ENCODE results near the gene TTPAL.

The TTPAL gene

GRCh38 chr20:44489223-44489622, 13.5 kb downstream of the TTPAL start:
- no peak for DNase-seq (ENCODE audit: low spot score in 2 of 2)
- Histone ChIP-seq H3K27me3 (ENCODE audit: low read depth) (no peaks in the 10 kb centered on the region), H3K9me3 (no peaks in the 10 kb centered on the region), H3K4me3 (no peak overlapping the region), H3K36me3 (replicated peaks) (peaks cover 47% of the 10 kb centered on the region), H3K4me1 (no peaks in the 10 kb centered on the region)
- in situ Hi-C loops (cut with MboI; ENCODE audit: low sequenced_read_pairs) = no loop called here

DNA sequence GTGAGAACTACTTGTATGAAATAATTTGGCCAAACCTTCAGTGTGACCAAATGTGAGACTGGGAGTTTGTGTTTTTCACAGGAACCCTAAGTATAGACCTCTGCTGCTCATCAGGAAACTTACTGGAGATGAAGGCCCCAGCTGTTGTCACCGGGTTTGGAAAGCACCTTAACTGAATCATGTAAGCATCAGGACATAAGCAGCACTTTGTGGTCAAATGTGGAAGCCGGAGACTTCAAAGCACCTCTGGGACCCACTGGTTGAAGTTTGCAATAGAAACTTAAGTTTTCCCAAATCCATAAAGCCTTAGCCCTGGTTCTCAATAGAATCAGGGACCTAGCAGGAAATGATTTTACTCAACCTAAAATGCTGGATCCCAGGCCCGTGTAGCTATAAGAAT, 14.3 kb downstream of the TTPAL start:
- H3K9me3 ChIP-seq = no peaks in the 10 kb centered on the region
- H3K36me3 ChIP-seq (replicated peaks) = peaks cover 47% of the 10 kb centered on the region
- in situ Hi-C loops (cut with MboI; ENCODE audit: low sequenced_read_pairs) = no loop called here
- H3K4me1 ChIP-seq = no peaks in the 10 kb centered on the region
- no peak for DNase-seq (ENCODE audit: low spot score in 2 of 2)
- no peak overlapping the region for H3K4me3 ChIP-seq
- no peaks in the 10 kb centered on the region for H3K27me3 ChIP-seq (ENCODE audit: low read depth)

- in situ Hi-C loops (cut with MboI; ENCODE audit: low sequenced_read_pairs) = no loop called here
- Histone ChIP-seq H3K4me1 (no peaks in the 10 kb centered on the region), H3K9me3 (no peaks in the 10 kb centered on the region), H3K36me3 (replicated peaks) (peaks cover 56% of the 10 kb centered on the region), H3K4me3 (no peak overlapping the region), H3K27me3 (ENCODE audit: low read depth) (no peaks in the 10 kb centered on the region)
- DNase-seq (ENCODE audit: low spot score in 2 of 2) = no peak
Measured at GRCh38 chr20:44491635-44492395, 16.1 kb downstream of the TTPAL start.

DNA sequence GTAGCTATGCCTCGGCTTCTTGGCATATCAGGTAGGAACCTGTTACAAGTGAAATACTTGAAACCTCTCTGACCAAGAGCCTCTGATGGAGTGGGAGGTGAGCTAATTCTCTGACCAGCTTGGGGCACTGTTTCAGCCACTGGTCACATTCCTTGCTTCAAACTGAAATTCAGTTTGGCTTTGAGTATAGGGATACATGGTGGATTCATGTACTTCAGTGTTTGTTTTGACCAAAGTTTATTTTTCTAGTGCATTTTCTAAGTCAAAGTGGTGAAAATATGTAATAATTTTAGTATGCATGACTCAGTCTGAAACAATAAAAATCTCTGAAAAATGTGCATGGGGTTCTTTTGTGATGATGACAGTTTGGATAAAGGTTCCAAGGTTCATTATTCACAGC, 18.6 kb downstream of the TTPAL start:
- H3K36me3 ChIP-seq (replicated peaks) = peaks cover 47% of the 10 kb centered on the region
- in situ Hi-C loops (cut with MboI; ENCODE audit: low sequenced_read_pairs) = no loop called here
- no peak overlapping the region for H3K4me3 ChIP-seq
- DNase-seq (ENCODE audit: low spot score in 2 of 2) = no peak
- no peaks in the 10 kb centered on the region for H3K9me3 ChIP-seq
- no peaks in the 10 kb centered on the region for H3K27me3 ChIP-seq (ENCODE audit: low read depth)
- no peaks in the 10 kb centered on the region for H3K4me1 ChIP-seq

DNA sequence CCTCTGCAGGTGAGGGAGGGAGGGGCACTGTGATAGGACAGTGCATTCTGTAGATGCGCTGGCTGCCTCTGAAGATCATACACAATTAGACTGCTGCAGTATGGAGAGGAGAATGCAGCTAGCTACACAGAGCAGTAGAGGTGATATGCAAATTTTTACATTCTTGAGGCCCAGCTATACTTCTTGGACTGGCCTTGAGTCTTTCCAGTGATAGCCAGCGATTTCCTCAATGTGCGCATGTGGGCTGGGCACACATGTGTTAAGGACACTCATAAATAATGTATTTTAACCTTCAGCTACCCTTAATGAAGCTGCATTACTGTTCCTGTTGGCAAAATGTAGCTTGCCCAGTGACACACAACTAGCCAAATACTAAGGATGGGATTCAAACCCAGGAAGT, 19.0 kb downstream of the TTPAL start:
- Histone ChIP-seq H3K4me1 (no peaks in the 10 kb centered on the region), H3K4me3 (no peak overlapping the region), H3K9me3 (no peaks in the 10 kb centered on the region), H3K36me3 (replicated peaks) (peaks cover 46% of the 10 kb centered on the region), H3K27me3 (ENCODE audit: low read depth) (no peaks in the 10 kb centered on the region)
- no peak for DNase-seq (ENCODE audit: low spot score in 2 of 2)
- in situ Hi-C loops (cut with MboI; ENCODE audit: low sequenced_read_pairs) = no loop called here

DNA sequence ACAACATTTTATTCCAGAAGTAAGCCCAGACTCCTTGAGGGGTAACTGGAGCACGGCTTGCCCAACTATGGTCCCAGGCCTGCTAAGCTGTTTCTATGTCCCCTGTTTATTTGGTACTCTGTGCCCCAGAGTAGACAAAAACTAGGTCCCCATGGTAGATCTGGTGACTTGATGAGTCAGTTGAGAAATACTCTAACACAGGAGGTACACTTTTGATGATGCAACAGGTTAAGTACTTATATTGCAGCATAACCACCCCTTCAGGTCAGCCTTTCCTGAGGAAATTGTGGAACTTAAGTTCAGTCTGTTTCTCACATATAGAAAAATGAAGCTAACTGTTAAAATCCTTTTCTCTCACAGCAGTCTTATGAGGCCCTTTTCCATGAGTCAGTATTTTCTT, 19.6 kb downstream of the TTPAL start:
- Histone ChIP-seq H3K27me3 (ENCODE audit: low read depth) (no peaks in the 10 kb centered on the region), H3K9me3 (no peaks in the 10 kb centered on the region), H3K36me3 (replicated peaks) (peaks cover 40% of the 10 kb centered on the region), H3K4me1 (no peaks in the 10 kb centered on the region), H3K4me3 (no peak overlapping the region)
- in situ Hi-C loops (cut with MboI; ENCODE audit: low sequenced_read_pairs) = no loop called here
- DNase-seq (ENCODE audit: low spot score in 2 of 2) = no peak

DNA sequence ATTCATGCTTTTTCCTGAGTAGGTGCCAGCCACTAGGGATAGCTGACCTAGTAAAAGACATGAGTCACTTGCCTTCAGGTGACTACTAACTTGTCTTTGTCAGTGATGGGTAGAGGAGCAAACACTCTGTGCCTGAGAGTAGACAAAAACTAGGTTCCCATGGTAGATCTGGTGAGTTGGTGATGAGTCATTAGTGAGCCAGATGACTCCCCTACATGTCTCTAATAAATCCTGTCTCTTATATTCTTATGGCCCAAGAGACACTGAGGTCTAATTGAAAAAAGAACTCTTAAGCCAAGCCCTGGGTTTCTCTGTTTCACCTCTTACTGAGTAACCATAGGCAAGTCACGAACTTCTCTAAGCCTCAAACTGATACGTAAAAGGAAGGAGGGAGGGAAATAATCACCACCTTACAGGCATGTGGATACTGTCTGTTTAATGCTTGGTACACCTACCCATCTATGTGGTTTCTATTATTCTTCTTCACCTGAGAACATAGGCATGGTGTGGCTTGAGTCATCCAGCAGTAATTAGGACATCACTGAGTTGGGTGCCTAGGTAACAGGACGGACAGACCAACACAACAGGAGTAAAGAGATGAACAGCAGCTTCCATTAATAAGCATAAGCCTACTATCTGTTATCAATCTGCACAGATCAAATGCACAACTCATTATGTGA, 20.3 kb downstream of the TTPAL start:
- DNase-seq (ENCODE audit: low spot score in 2 of 2) = no peak
- Histone ChIP-seq H3K36me3 (replicated peaks) (peaks cover 39% of the 10 kb centered on the region), H3K27me3 (ENCODE audit: low read depth) (no peaks in the 10 kb centered on the region), H3K4me1 (no peaks in the 10 kb centered on the region), H3K9me3 (no peaks in the 10 kb centered on the region), H3K4me3 (no peak overlapping the region)
- in situ Hi-C loops (cut with MboI; ENCODE audit: low sequenced_read_pairs) = no loop called here

- Histone ChIP-seq H3K9me3 (no peaks in the 10 kb centered on the region), H3K27me3 (ENCODE audit: low read depth) (no peaks in the 10 kb centered on the region), H3K4me1 (no peaks in the 10 kb centered on the region), H3K4me3 (no peak overlapping the region), H3K36me3 (replicated peaks) (peaks cover 45% of the 10 kb centered on the region)
- in situ Hi-C loops (cut with MboI; ENCODE audit: low sequenced_read_pairs) = no loop called here
- DNase-seq (ENCODE audit: low spot score in 2 of 2) = no peak
Measured at GRCh38 chr20:44496976-44497375, 21.3 kb downstream of the TTPAL start.

GRCh38 chr20:44497761-44498160, 22.1 kb downstream of the TTPAL start:
- Histone ChIP-seq H3K36me3 (replicated peaks) (peaks cover 45% of the 10 kb centered on the region), H3K27me3 (ENCODE audit: low read depth) (no peaks in the 10 kb centered on the region), H3K9me3 (no peaks in the 10 kb centered on the region), H3K4me1 (no peaks in the 10 kb centered on the region), H3K4me3 (no peak overlapping the region)
- in situ Hi-C loops (cut with MboI; ENCODE audit: low sequenced_read_pairs) = no loop called here
- no peak for DNase-seq (ENCODE audit: low spot score in 2 of 2)

- no peaks in the 10 kb centered on the region for H3K4me1 ChIP-seq
- DNase-seq (ENCODE audit: low spot score in 2 of 2) = no peak
- in situ Hi-C loops (cut with MboI; ENCODE audit: low sequenced_read_pairs) = no loop called here
- H3K36me3 ChIP-seq (replicated peaks) = peaks cover 40% of the 10 kb centered on the region
- no peaks in the 10 kb centered on the region for H3K27me3 ChIP-seq (ENCODE audit: low read depth)
- no peaks in the 10 kb centered on the region for H3K9me3 ChIP-seq
- no peak overlapping the region for H3K4me3 ChIP-seq
Measured at GRCh38 chr20:44500221-44500620, 24.5 kb downstream of the TTPAL start.

DNA sequence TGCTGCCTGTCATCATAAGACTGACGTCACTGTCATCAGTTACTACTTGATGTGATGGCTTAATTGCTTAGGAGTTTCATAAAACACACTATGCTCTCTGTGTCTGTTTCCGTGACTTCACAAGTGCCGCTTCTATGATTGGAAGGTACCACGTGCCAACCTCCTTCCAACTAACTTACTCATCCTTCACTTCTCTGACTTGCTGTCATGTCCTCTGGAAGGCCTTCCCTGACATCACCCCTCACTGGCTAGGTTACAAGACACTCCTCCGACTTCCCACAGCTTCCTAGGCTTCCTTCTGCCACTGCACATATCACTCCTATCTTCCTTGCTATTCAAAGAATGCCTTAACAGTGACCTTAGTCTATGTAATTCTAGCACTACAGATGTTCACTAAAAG, 25.8 kb downstream of the TTPAL start:
- in situ Hi-C loops (cut with MboI; ENCODE audit: low sequenced_read_pairs) = no loop called here
- H3K4me3 ChIP-seq = no peak overlapping the region
- peaks cover 28% of the 10 kb centered on the region for H3K36me3 ChIP-seq (replicated peaks)
- H3K27me3 ChIP-seq (ENCODE audit: low read depth) = no peaks in the 10 kb centered on the region
- no peaks in the 10 kb centered on the region for H3K4me1 ChIP-seq
- no peaks in the 10 kb centered on the region for H3K9me3 ChIP-seq
- DNase-seq (ENCODE audit: low spot score in 2 of 2) = no peak

DNA sequence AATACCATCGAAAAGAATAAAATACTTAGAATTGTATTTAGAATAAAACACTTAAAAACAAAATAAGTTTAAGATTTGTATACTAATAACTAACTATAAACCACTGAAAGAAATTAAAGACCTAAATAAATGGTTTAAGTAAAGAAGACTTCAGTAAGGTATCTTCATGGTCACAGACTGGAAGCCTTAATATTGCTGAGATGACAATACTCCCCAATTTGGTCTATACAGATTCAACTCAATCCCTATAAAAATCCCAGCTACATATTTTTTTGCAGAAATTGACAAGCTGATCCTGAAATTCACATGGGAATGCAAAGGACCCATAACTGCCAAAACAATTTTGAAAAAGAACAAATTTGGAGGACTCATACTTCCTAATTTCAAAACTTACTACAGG, 27.3 kb downstream of the TTPAL start:
- Histone ChIP-seq H3K36me3 (replicated peaks) (peaks cover 28% of the 10 kb centered on the region), H3K27me3 (ENCODE audit: low read depth) (no peaks in the 10 kb centered on the region), H3K9me3 (no peaks in the 10 kb centered on the region), H3K4me1 (no peaks in the 10 kb centered on the region), H3K4me3 (no peak overlapping the region)
- in situ Hi-C loops (cut with MboI; ENCODE audit: low sequenced_read_pairs) = no loop called here
- no peak for DNase-seq (ENCODE audit: low spot score in 2 of 2)

DNA sequence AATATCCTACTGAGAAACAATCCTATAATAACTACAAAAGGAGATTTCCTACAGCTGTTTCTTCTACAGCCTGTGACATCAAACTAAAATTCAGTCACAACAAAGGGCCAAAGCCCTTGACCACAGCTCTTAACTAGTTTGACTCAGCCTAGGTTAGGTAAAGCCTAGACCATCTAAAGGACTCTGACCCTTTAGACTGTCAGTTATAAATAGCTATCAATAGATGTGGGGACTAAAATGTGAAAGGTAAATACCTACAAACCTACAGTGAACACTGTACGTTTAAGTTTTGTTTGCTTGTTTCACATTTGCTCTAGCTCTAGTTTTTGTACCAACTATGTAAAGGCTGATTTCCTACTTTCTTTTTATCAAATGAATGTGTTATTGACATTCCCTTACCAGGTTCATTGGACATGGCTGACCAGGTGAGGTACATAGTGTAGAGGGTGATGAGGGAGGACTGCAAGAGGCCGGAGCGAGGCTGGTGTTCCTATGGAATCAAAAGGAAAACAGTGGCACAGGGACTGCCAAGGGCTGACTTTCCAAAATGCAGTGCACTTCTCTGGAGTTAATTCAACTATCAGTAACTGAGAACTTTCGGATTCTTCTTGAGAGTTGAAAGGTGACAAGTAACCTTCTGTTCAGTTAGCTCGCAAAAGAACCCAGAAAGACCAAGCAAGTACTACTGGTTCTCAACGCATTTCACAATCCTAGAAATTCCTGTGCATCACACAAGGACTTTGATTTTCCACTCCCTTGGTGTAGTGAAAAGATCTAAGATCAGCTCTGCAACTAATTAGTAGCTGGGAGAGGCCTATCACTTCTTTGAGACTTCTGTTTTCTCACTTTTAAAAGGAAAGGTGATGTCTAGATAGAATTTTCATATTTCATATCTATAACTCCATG, 29.0 kb downstream of the TTPAL start:
- H3K36me3 ChIP-seq (replicated peaks) = peaks cover 35% of the 10 kb centered on the region

DNA sequence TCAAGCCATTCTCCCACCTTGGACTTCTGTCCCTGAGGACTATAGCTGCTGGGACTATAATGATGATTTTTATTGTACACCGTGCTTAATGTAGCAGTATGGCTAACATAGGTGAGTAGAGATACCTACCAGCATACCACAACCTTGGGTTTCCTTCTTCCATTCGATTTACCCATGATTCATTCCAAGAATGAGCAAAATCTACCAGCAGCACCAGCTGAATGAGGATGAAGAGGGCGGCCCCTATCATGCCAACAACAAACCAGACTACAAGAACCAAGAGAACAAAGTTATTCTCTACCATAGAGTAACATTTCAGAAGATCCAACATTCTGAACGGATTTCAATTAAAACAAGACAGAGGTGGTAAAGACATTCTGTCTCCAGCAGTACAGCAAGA, 34.1 kb downstream of the TTPAL start:
- Histone ChIP-seq H3K4me3 (no peak overlapping the region), H3K27me3 (ENCODE audit: low read depth) (no peaks in the 10 kb centered on the region), H3K9me3 (no peaks in the 10 kb centered on the region), H3K4me1 (no peaks in the 10 kb centered on the region), H3K36me3 (replicated peaks) (peaks cover 22% of the 10 kb centered on the region)
- in situ Hi-C loops (cut with MboI; ENCODE audit: low sequenced_read_pairs) = no loop called here
- DNase-seq (ENCODE audit: low spot score in 2 of 2) = no peak

More for the DNA sequence above, 29.0 kb downstream of the TTPAL start:
- DNase-seq (ENCODE audit: low spot score in 2 of 2) = no peak
- Histone ChIP-seq H3K27me3 (ENCODE audit: low read depth) (no peaks in the 10 kb centered on the region), H3K9me3 (no peaks in the 10 kb centered on the region), H3K4me3 (no peak overlapping the region), H3K4me1 (no peaks in the 10 kb centered on the region)
- in situ Hi-C loops (cut with MboI; ENCODE audit: low sequenced_read_pairs) = no loop called here

Measured in HAP-1 (cell line).